Parathyroid adenoma (tissue), 2 donors: ENCODE data around the gene MRPL14.

Source experiments
- H2AFZ ChIP-seq: fragments of 300-600 bp; sonication (generic); one replicate; pipeline ENCODE4 v1.7.0; 2017; ENCODE audit warnings: antibody characterized with exemption, mild to moderate bottlenecking
- H3K27ac ChIP-seq: fragments of 300-600 bp; sonication (generic); one replicate; pipeline ENCODE4 v1.7.0; 2017
- H3K27me3 ChIP-seq: fragments of 300-600 bp; sonication (generic); one replicate; pipeline ENCODE4 v1.7.0; 2017; ENCODE audit warnings: low read length; ENCODE audit not compliant: control insufficient read depth, insufficient read depth
- H3K36me3 ChIP-seq: fragments of 300-600 bp; sonication (generic); one replicate; pipeline ENCODE4 v1.7.0; 2017; ENCODE audit warnings: low read length; ENCODE audit not compliant: control insufficient read depth, insufficient read depth
- H3K4me1 ChIP-seq: fragments of 300-600 bp; sonication (generic); one replicate; pipeline ENCODE4 v1.7.0; 2017; ENCODE audit warnings: control low read depth
- H3K4me2 ChIP-seq: fragments of 300-600 bp; sonication (generic); one replicate; pipeline ENCODE4 v1.7.0; 2017; ENCODE audit warnings: low read length
- H3K4me3 ChIP-seq: fragments of 300-600 bp; sonication (generic); one replicate; pipeline ENCODE4 v1.7.0; 2017; ENCODE audit warnings: low read depth, low read length
- H3K79me2 ChIP-seq: fragments of 300-600 bp; sonication (generic); one replicate; pipeline ENCODE4 v1.7.0; 2017; ENCODE audit warnings: control low read depth
- H3K9ac ChIP-seq: fragments of 300-600 bp; sonication (generic); one replicate; pipeline ENCODE4 v1.7.0; 2017; ENCODE audit warnings: mild to moderate bottlenecking
- H3K9me3 ChIP-seq: fragments of 300-600 bp; sonication (generic); one replicate; pipeline ENCODE4 v1.7.0; 2017; ENCODE audit warnings: low read length; ENCODE audit not compliant: control insufficient read depth
- TF ChIP-seq, protein P1 (sequence below): fragments of 300-600 bp; sonication (generic); IDR thresholded peaks from one replicate; pipeline ENCODE4 v1.7.0; 2017; ENCODE audit warnings: antibody characterized with exemption, mild to moderate bottlenecking
- donor health status: primary hyperparathyroidism.

The MRPL14 gene

DNA sequence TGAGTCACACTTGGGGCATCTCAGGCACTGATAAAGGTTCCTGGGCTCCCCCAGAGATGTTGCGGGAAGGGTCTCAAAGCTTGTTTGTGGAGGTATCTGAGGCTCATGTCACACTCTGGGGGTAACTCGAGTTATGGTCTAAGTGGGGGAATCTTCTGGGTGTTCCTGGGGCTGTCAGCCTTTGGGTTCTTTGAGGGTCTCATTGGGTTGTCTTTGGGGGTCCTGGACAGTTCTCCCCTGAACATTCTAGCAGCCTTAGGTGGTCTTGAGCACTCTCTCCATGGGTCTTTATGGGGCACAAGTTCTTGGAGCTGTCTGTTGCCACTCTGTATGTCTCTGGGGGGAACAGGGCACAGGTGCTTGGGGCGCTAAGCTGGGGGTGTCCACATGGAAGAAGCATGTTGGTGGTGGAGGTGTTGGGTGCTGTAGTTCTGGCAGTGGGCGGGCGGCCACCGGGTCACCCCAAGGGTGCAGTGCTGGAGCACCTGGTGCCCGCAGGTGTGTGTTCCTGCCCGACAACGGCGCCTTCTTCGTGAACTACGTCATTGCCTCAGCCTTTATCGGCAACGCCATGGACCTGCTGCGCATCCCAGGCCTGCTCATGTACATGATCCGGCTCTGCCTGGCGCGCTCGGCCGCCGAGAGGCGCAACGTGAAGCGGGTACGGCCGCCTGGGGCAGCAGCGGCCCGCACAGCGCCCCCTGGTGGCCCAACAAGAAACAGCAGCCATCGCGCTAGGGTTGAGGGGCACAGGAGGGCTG lies 24.3 kb upstream of the MRPL14 start:
- Histone ChIP-seq H3K27ac (no peak overlapping the region), H3K79me2 (no peaks in the 10 kb centered on the region), H3K4me1 (no peaks in the 10 kb centered on the region), H3K9me3 (no peaks in the 10 kb centered on the region), H3K4me2 (no peak overlapping the region), H3K9ac (no peak overlapping the region), H3K4me3 (no peak overlapping the region), H3K36me3 (no peaks in the 10 kb centered on the region), H2AFZ (peak overlapping the region; percentile 19), H3K27me3 (no peaks in the 10 kb centered on the region)
- TF ChIP-seq, protein P1, sequence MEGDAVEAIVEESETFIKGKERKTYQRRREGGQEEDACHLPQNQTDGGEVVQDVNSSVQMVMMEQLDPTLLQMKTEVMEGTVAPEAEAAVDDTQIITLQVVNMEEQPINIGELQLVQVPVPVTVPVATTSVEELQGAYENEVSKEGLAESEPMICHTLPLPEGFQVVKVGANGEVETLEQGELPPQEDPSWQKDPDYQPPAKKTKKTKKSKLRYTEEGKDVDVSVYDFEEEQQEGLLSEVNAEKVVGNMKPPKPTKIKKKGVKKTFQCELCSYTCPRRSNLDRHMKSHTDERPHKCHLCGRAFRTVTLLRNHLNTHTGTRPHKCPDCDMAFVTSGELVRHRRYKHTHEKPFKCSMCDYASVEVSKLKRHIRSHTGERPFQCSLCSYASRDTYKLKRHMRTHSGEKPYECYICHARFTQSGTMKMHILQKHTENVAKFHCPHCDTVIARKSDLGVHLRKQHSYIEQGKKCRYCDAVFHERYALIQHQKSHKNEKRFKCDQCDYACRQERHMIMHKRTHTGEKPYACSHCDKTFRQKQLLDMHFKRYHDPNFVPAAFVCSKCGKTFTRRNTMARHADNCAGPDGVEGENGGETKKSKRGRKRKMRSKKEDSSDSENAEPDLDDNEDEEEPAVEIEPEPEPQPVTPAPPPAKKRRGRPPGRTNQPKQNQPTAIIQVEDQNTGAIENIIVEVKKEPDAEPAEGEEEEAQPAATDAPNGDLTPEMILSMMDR = peak; percentile 100

DNA sequence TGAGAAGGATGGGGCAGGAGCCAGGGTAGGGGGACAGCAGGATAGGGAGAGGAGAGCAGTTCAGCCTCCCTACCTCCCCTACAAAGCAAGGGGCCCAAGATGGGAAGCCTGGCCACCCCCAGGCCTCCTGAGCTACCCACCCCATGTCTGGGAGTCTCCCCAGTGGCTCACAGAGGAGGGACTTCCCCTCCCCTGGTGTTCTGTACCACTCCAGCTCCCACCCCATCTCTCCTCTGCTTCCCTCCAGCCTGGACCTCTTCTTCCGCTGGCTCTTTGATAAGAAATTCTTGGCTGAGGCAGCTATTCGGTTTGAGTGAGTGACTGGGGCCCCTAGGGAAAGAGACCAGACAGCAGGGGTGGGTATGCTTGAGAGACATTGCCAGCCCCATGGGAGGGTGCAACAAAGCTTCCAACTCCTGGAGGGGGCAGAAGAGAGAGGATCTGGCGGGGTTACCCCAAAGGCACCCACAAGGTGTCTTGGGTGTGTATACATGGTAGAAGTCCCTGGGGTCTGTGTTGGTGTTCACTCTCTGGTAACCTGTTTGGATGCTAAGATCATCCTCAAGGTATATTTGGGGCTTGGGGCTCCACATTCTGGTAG lies 23.2 kb upstream of the MRPL14 start:
- no peak overlapping the region for H2AFZ ChIP-seq
- no peaks in the 10 kb centered on the region for H3K27me3 ChIP-seq
- no peak overlapping the region for H3K4me3 ChIP-seq
- no peaks in the 10 kb centered on the region for H3K9me3 ChIP-seq
- H3K79me2 ChIP-seq = no peaks in the 10 kb centered on the region
- TF ChIP-seq, protein P1 = no peak
- no peaks in the 10 kb centered on the region for H3K4me1 ChIP-seq
- no peak overlapping the region for H3K27ac ChIP-seq
- no peak overlapping the region for H3K4me2 ChIP-seq
- no peaks in the 10 kb centered on the region for H3K36me3 ChIP-seq
- no peak overlapping the region for H3K9ac ChIP-seq

DNA sequence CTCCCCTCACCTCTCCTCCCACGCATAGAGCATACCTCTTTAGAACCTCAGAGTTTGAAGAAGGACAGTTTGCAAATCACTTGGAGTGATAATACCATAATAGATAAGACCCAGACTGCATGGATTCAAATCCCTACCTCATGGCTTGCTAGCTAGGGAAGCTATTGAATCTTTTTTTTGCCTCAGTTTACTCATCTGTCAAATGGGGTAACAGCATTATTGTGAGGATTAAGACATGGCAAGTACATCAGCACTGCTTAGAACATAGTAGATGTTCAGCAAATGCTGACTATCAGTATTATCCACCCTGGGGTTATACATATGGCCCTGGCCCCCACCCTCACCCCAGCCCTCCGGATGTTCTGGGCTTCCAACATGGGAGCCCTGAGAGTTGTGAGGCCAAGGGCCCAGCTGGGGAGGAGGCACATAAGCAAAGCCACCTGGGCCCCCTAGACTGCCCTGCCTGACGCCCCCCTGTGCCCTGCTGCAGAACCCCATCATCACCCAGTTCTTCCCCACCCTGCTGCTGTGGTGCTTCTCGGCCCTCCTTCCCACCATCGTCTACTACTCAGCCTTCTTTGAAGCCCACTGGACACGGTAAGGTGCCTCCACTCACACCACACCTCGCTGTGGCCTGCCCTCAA lies 22.2 kb upstream of the MRPL14 start:
- H3K4me2 ChIP-seq = no peak overlapping the region
- no peaks in the 10 kb centered on the region for H3K9me3 ChIP-seq
- H3K27me3 ChIP-seq = no peaks in the 10 kb centered on the region
- H3K4me1 ChIP-seq = no peaks in the 10 kb centered on the region
- no peak overlapping the region for H3K27ac ChIP-seq
- TF ChIP-seq, protein P1 = no peak
- no peak overlapping the region for H3K4me3 ChIP-seq
- no peak overlapping the region for H3K9ac ChIP-seq
- H3K79me2 ChIP-seq = no peaks in the 10 kb centered on the region
- H2AFZ ChIP-seq = no peak overlapping the region
- no peaks in the 10 kb centered on the region for H3K36me3 ChIP-seq

DNA sequence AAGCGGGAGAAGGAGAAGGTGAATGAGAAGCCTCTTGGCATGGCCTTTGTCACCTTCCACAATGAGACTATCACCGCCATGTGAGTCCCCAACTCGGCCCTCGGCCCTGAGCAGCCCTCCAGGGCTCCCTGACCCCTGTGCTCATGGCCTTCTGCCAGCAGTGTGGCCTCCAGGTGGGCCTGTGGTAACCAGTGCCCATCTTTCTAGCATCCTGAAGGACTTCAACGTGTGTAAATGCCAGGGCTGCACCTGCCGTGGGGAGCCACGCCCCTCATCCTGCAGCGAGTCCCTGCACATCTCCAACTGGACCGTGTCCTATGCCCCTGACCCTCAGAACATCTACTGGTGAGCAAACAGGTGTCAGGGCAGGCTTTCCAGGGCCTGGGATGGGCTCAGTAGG lies 21.1 kb upstream of the MRPL14 start:
- H2AFZ ChIP-seq = no peak overlapping the region
- H3K79me2 ChIP-seq = no peaks in the 10 kb centered on the region
- H3K4me2 ChIP-seq = no peak overlapping the region
- H3K9me3 ChIP-seq = no peaks in the 10 kb centered on the region
- no peaks in the 10 kb centered on the region for H3K4me1 ChIP-seq
- H3K27ac ChIP-seq = no peak overlapping the region
- TF ChIP-seq, protein P1 = no peak
- H3K27me3 ChIP-seq = no peaks in the 10 kb centered on the region
- H3K36me3 ChIP-seq = no peaks in the 10 kb centered on the region
- no peak overlapping the region for H3K4me3 ChIP-seq
- H3K9ac ChIP-seq = no peak overlapping the region
